ENCODE results near the gene RAB11FIP4. TPM values are rescaled to one million over a fixed set of nuclear protein-coding genes. Genes with fewer than 3 reads are reported as not detected.
"Not testable (repeated sequence)": the region's sequence is repeated elsewhere in the genome, so short reads cannot be mapped to it uniquely, and the experiment has no call there.

RAB11FIP4 gene
- total RNA-seq, 3 donors from 2014 or later, result 1.9 to 18.7 (median 11.8) TPM

DNA sequence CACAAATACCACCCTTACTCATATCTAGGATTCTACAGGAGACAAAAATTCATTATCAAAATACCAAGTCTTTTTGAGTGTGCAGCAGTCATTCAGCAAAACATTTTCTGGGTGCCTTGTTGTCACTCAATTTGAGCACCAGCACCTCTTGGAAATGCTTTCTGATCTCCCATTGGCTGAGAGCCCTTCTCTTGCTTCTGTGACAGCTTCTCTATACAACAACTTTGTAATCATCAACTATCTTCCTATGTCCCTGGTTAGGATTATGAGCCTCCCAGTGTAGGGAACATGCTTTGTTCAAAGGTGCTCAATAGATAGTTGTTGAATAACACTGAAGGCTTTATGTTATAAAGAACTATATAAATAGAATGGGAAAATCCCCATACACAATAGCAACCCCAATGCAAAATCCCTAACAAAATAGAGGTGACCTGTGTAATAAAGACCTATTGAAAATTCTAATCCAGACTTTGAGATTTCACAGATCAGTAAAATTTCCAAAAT lies 10.3 kb upstream of the RAB11FIP4 start:
- TF ChIP-seq, protein P1, sequence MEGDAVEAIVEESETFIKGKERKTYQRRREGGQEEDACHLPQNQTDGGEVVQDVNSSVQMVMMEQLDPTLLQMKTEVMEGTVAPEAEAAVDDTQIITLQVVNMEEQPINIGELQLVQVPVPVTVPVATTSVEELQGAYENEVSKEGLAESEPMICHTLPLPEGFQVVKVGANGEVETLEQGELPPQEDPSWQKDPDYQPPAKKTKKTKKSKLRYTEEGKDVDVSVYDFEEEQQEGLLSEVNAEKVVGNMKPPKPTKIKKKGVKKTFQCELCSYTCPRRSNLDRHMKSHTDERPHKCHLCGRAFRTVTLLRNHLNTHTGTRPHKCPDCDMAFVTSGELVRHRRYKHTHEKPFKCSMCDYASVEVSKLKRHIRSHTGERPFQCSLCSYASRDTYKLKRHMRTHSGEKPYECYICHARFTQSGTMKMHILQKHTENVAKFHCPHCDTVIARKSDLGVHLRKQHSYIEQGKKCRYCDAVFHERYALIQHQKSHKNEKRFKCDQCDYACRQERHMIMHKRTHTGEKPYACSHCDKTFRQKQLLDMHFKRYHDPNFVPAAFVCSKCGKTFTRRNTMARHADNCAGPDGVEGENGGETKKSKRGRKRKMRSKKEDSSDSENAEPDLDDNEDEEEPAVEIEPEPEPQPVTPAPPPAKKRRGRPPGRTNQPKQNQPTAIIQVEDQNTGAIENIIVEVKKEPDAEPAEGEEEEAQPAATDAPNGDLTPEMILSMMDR (IDR thresholded peaks at IDR 0.05), result no peak
- TF ChIP-seq POLR2A (IDR thresholded peaks at IDR 0.05) (no peak), POLR2AphosphoS5 (IDR thresholded peaks at IDR 0.05) (no peak)
- no peaks in the 10 kb centered on the region for H3K36me3 ChIP-seq
- no peaks in the 10 kb centered on the region for H3K9me3 ChIP-seq
- no peaks in the 10 kb centered on the region for H3K4me1 ChIP-seq
- DNase-seq (ENCODE audit: low spot score in 2 of 2), result no peak
- H3K27ac ChIP-seq, result no peak overlapping the region
- intact Hi-C loops (cut with DNase I; ENCODE audit: low total_unique reads), result no loop called here
- no peaks in the 10 kb centered on the region for H3K27me3 ChIP-seq
- H3K4me3 ChIP-seq, result no peak overlapping the region

DNA sequence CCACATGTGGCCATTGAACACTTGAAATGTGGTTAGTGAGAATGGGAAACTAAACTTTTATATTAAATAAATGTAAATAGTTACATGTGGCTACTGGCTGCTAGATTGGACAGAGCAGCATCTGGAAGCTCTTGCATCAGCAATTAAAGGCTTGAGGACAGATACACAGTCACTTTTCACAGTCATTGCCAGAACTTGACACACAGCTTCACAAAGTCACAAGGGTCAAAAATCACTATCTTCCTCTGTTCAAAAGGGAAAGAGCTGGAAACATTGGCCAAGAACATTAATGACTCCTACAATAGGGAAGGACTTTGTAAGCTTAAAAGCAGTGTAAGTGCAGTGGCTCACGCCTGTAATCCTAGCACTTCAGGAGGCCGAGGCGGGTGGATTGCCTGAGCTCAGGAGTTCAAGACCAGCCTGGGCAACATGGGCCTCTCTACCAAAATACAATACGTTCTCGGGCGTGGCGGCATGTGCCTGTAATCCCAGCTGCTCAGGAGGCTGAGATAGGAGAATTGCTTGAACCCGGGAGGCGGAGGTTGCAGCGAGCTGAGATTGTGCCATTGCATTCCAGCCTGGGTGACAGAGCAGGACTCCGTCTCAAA lies 8.7 kb upstream of the RAB11FIP4 start:
- H3K27me3 ChIP-seq; H3K9me3 ChIP-seq; intact Hi-C loops (cut with DNase I; ENCODE audit: low total_unique reads); H3K4me3 ChIP-seq; H3K4me1 ChIP-seq; DNase-seq (ENCODE audit: low spot score in 2 of 2); H3K27ac ChIP-seq; H3K36me3 ChIP-seq: not testable (repeated sequence)

DNA sequence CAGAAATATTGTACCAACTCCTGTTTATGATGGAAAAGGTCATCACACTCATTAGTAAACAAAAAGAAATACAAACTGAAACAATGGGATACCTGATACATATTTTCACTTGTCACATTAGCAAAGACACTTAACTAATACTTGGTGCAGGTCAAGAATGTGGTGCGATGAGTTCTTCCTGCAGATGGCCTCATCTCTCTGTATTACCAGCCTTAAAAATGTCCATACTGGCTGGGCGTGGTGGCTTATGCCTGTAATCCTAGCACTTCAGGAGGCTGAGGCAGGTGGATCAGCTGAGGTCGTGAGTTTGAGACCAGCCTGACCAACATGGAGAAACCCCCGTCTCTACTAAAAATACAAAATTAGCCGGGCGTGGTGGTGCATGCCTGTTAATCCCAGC lies 8.0 kb upstream of the RAB11FIP4 start:
- not testable (repeated sequence) for H3K36me3 ChIP-seq

DNA sequence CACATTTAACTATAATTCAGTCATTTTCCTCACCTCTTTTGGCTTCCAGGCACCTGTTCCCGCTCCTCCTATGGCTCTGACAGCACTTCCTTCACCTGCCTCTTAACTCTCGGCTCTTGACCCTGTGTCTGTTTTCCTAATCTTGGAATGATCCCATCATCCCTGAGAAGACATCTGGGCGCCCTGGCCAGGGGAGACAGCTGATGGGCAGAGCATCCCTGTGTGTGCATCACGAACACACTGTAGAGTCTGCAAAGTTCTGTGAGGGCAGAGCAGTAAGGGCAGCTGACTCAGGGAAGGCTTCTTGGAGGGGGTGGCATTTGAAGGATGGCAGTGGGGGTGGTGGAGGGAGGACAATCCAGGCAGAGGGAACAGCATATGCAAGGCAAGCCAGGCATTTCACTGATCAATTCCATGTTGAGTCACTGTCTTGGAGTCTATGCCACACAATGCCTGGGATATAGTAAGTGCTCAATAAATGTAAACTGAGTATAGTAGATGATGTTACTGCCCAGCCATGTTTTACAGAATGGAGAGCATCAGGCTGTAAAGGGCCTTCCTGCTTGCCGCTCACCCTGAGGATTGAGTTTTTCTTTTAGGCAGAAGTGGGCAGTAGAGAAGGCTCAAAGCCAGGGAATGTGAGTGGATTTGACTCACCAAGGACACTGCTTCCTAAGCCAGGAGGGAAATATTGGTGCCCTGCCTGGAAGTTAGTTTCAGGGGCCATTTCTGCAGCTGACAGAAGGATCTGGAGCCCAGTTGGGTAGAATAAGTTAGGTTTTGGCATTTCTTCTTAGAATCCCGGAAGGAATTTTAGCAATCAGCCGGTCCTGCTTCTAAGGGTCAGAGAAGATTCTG lies 5.8 kb upstream of the RAB11FIP4 start:
- Histone ChIP-seq H3K4me1 (no peaks in the 10 kb centered on the region), H3K36me3 (no peaks in the 10 kb centered on the region), H3K4me3 (no peak overlapping the region), H3K9me3 (no peaks in the 10 kb centered on the region), H3K27ac (no peak overlapping the region), H3K27me3 (peaks cover 0 to 14% of the 10 kb centered on the region in 2 donors)
- intact Hi-C loops (cut with DNase I; ENCODE audit: low total_unique reads), result no loop called here
- DNase-seq (ENCODE audit: low spot score in 2 of 2), result no peak
- TF ChIP-seq, protein P1 (IDR thresholded peaks at IDR 0.05), result no peak
- TF ChIP-seq POLR2AphosphoS5 (IDR thresholded peaks at IDR 0.05), result no peak
- TF ChIP-seq POLR2A (IDR thresholded peaks at IDR 0.05), result no peak

More for the DNA sequence above, 8.0 kb upstream of the RAB11FIP4 start:
- H3K27ac ChIP-seq; H3K27me3 ChIP-seq; intact Hi-C loops (cut with DNase I; ENCODE audit: low total_unique reads); H3K4me1 ChIP-seq; DNase-seq (ENCODE audit: low spot score in 2 of 2); H3K4me3 ChIP-seq; H3K9me3 ChIP-seq: not testable (repeated sequence)

DNA sequence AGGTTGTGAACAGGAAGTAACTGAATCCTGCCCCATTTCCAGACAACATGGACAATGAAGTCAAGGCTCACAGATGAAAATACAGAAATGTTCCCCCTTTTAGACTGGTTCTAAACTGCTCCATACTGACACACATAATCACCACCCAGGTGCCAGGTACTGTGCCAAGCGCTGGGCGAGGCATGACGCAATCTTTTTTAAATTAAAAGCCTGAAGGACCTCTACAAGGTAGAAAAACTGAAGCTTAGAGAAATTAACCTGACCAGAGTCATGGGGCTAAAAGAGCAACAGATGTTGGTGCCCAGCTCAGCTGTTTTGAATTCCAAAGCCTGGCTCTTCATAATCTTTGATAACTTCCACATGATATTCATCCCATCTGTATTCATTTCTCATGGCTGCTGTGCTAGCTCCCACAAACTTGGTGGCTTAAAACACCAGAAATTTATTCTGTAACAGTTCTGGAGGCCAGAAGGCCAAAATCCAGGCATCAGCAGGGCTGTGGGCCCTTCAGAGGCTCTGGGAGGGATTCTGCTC lies 4.9 kb upstream of the RAB11FIP4 start:
- DNase-seq (ENCODE audit: low spot score in 2 of 2), result no peak
- Histone ChIP-seq H3K36me3 (no peaks in the 10 kb centered on the region), H3K4me1 (no peaks in the 10 kb centered on the region), H3K4me3 (no peak overlapping the region), H3K27me3 (peaks cover 0 to 18% of the 10 kb centered on the region in 2 donors), H3K9me3 (no peaks in the 10 kb centered on the region), H3K27ac (no peak overlapping the region)
- no peak for TF ChIP-seq POLR2A (IDR thresholded peaks at IDR 0.05)
- TF ChIP-seq, protein P1 (IDR thresholded peaks at IDR 0.05), result no peak
- TF ChIP-seq POLR2AphosphoS5 (IDR thresholded peaks at IDR 0.05), result no peak
- intact Hi-C loops (cut with DNase I; ENCODE audit: low total_unique reads), result no loop called here

DNA sequence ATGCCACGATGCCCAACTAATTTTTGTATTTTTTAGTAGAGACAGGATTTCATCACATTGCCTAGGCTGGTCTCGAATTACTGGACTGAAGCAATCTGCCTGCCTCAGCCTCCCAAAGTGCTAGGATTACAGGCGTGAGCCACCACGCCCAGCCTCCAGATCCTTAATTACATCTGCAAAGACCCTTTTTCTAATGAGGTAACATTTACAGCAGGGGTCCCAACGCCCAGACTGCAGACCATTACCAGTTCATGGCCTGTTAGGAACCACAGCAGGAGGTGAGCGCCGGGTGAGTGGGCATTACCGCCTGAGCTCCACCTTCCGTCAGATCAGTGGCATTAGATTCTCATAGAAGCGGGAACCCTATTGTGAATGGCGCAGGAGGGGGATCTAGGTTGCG lies 4.0 kb upstream of the RAB11FIP4 start:
- TF ChIP-seq POLR2A (IDR thresholded peaks at IDR 0.05) (no peak), POLR2AphosphoS5 (IDR thresholded peaks at IDR 0.05) (no peak)
- TF ChIP-seq, protein P1 (IDR thresholded peaks at IDR 0.05), result no peak
- H3K27me3 ChIP-seq, result peaks cover 3 to 25% of the 10 kb centered on the region in 2 donors
- peaks cover 0 to 5% of the 10 kb centered on the region in 2 donors for H3K4me1 ChIP-seq
- H3K4me3 ChIP-seq, result no peak overlapping the region
- H3K36me3 ChIP-seq, result no peaks in the 10 kb centered on the region
- H3K9me3 ChIP-seq, result no peaks in the 10 kb centered on the region
- intact Hi-C loops (cut with DNase I; ENCODE audit: low total_unique reads), result no loop called here
- no peak for DNase-seq (ENCODE audit: low spot score in 2 of 2)
- H3K27ac ChIP-seq, result no peak overlapping the region

Measured in breast epithelium (tissue), 4 donors.